Endothelial cell of umbilical vein (primary cell): ENCODE results near the gene MEF2D. TPM values are rescaled to one million over a fixed set of nuclear protein-coding genes. Genes with fewer than 3 reads are reported as not detected.

Source experiments
- BruUV-seq: library from RNA; stranded (reverse); fragments of 400-500 nt; replicated peaks from 2 replicates; lab custom pipeline; 2021; lab: Mats Ljungman, UMichigan
- CTCF ChIA-PET: fragments of 300-600, 350-600 bp; sonication (Branson Sonifier 250); formaldehyde crosslinking; loops from one replicate; lab custom pipeline; 2021; ENCODE audit warnings: antibody characterized with exemption, inconsistent platforms; lab: Charles Lee
- POLR2A ChIA-PET: fragments of 300-600, 350-600 bp; sonication (Branson Sonifier 250); formaldehyde crosslinking; loops from one replicate; lab custom pipeline; 2021; ENCODE audit warnings: antibody characterized with exemption, inconsistent platforms; lab: Charles Lee
- DNase-seq: peaks from one replicate; pipeline ENCODE4 v3.0.0-alpha.2; 2011; ENCODE audit warnings: low read depth, low spot score
- FAIRE-seq: peaks from 2 replicates; lab custom pipeline; 2011; peaks lifted over from hg19 to GRCh38; lab: Jason Lieb, UNC
- H2AFZ ChIP-seq: 2 replicates; pipeline ENCODE4 v1.6.0; 2012; ENCODE audit warnings: low read depth, low read length, control low read depth, inconsistent platforms
- H3K27ac ChIP-seq: 2 replicates; pipeline ENCODE4 v1.5.1; 2011; ENCODE audit warnings: low read depth, mild to moderate bottlenecking, control low read depth, low read length, moderate library complexity; ENCODE audit not compliant: insufficient read depth
- H3K27me3 ChIP-seq, 2 experiments: 2 replicates each; pipeline versions ENCODE4 v1.6.0 to v1.6.1; 2011; ENCODE audit warnings: low read length in 2 of 2, mixed read lengths in 1 of 2; ENCODE audit not compliant: control insufficient read depth in 2 of 2, insufficient read depth in 2 of 2
- H3K36me3 ChIP-seq, 2 experiments: 2 replicates in 1 of 2; 3 replicates in 1 of 2; pipeline ENCODE4 v1.5.1; 2011; ENCODE audit warnings: low read length in 2 of 2, mild to moderate bottlenecking in 1 of 2, moderate library complexity in 1 of 2; ENCODE audit not compliant: control insufficient read depth in 2 of 2, insufficient read depth in 2 of 2; ENCODE audit errors: extremely low read depth in 1 of 2
- H3K4me1 ChIP-seq: 3 replicates; pipeline ENCODE4 v1.5.1; 2011; ENCODE audit warnings: mild to moderate bottlenecking, low read length; ENCODE audit not compliant: control insufficient read depth, insufficient read depth; ENCODE audit errors: extremely low read depth
- H3K4me2 ChIP-seq: 2 replicates; pipeline ENCODE4 v1.6.1; 2011; ENCODE audit warnings: low read length, control low read depth, mixed read lengths; ENCODE audit not compliant: insufficient read depth
- H3K4me3 ChIP-seq, 3 experiments: fragments of 200-600 bp in 1 of 3; sonication (generic), shearing (Covaris generic) in 1 of 3; replicated peaks in 1 of 3; 2 replicates each; pipeline ENCODE4 v1.5.1; 2011 to 2016; ENCODE audit warnings: control low read depth in 3 of 3, low read length in 3 of 3, mild to moderate bottlenecking in 2 of 3, inconsistent platforms in 1 of 3, low read depth in 1 of 3, moderate library complexity in 1 of 3; ENCODE audit not compliant: insufficient read depth in 1 of 3
- H3K79me2 ChIP-seq: 2 replicates; pipeline ENCODE4 v1.6.0; 2012; ENCODE audit warnings: low read length, inconsistent platforms; ENCODE audit not compliant: control insufficient read depth, insufficient read depth
- H3K9ac ChIP-seq: replicated peaks from 2 replicates; pipeline ENCODE3; 2011; ENCODE audit warnings: low read length, control low read depth; ENCODE audit not compliant: insufficient read depth; ENCODE audit errors: extremely low read depth
- H3K9me1 ChIP-seq: replicated peaks from 3 replicates; pipeline ENCODE4 v1.6.0; 2011; ENCODE audit warnings: mild to moderate bottlenecking, low read length; ENCODE audit not compliant: control insufficient read depth, insufficient read depth; ENCODE audit errors: extremely low read depth
- H3K9me3 ChIP-seq: replicated peaks from 2 replicates; pipeline ENCODE4 v1.5.1; 2012; ENCODE audit warnings: low read length, inconsistent platforms; ENCODE audit not compliant: control insufficient read depth, insufficient read depth
- H4K20me1 ChIP-seq: replicated peaks from 2 replicates; pipeline ENCODE3; 2011; ENCODE audit warnings: mild to moderate bottlenecking, low read length; ENCODE audit not compliant: control insufficient read depth, insufficient read depth; ENCODE audit errors: extremely low read depth
- EZH2 ChIP-seq: IDR thresholded peaks from 2 replicates; pipeline ENCODE4 v1.6.1; 2012; ENCODE audit warnings: borderline replicate concordance, low read depth, mild to moderate bottlenecking, moderate library complexity, low read length, inconsistent platforms; ENCODE audit not compliant: severe bottlenecking
- FOS ChIP-seq: IDR thresholded peaks from 2 replicates; pipeline ENCODE4 v1.6.1; 2011; ENCODE audit warnings: mild to moderate bottlenecking, low read length, moderate library complexity, borderline replicate concordance; ENCODE audit not compliant: insufficient read depth
- GATA2 ChIP-seq: IDR thresholded peaks from 2 replicates; pipeline ENCODE4 v1.7.0; 2011; ENCODE audit warnings: low read depth, mild to moderate bottlenecking, moderate library complexity, mixed read lengths, low read length; ENCODE audit not compliant: insufficient read length, insufficient read depth
- JUN ChIP-seq: IDR thresholded peaks from 2 replicates; pipeline ENCODE4 v1.6.1; 2011; ENCODE audit warnings: borderline replicate concordance, low read depth; ENCODE audit not compliant: insufficient read length, insufficient read depth
- MYC ChIP-seq: IDR thresholded peaks from one replicate; pipeline ENCODE4 v1.6.1; 2011; ENCODE audit warnings: mild to moderate bottlenecking, low read depth, low read length
- POLR2A ChIP-seq: IDR thresholded peaks from 2 replicates; pipeline ENCODE4 v1.6.1; 2012; ENCODE audit warnings: low read depth, mild to moderate bottlenecking, control low read depth, low read length
- POLR2AphosphoS5 ChIP-seq: IDR thresholded peaks from 2 replicates; pipeline ENCODE4 v1.6.1; 2012; ENCODE audit warnings: low read depth, mild to moderate bottlenecking, control low read depth, low read length, moderate library complexity; ENCODE audit not compliant: insufficient read depth
- dilution Hi-C: fragments of 300-500 bp; cut with MboI; formaldehyde crosslinking; loops from one replicate; pipeline ENCODE4 v1.15.0; 2019; ENCODE audit warnings: low sequenced_read_pairs; ENCODE audit not compliant: extremely low pct_ligation_motif_present
- intact Hi-C: fragments of 100-400 bp; cut with micrococcal nuclease; formaldehyde crosslinking; loops from one replicate; pipeline ENCODE4 v1.10.0; 2022
- polyA plus RNA-seq, 4 experiments: library from polyadenylated mRNA; depleted of rRNA in 3 of 4; stranded (reverse) in 3 of 4; unstranded in 1 of 4; fragments of >200 nt; gene quantifications; 2 replicates each; pipeline versions ENCODE4 v1.2.1 to v1.2.3, GENCODE V29; 2011 to 2012; ENCODE audit warnings: missing spikeins in 1 of 4
- total RNA-seq: library from RNA; stranded (reverse); gene quantifications from 2 replicates; pipeline ENCODE4 v1.2.3, GENCODE V29; 2021
- TF ChIP-seq, protein P1 (sequence below), 2 donors: IDR thresholded peaks; 1 replicate in 1 of 2; 2 replicates in 1 of 2; pipeline ENCODE4 v1.5.1; 2011; ENCODE audit warnings: low read length in 2 of 2, mild to moderate bottlenecking in 2 of 2, moderate library complexity in 2 of 2, control low read depth in 1 of 2, inconsistent platforms in 1 of 2, low read depth in 1 of 2; ENCODE audit not compliant: insufficient read depth in 1 of 2; ENCODE audit errors: extremely low read depth in 1 of 2
- TF ChIP-seq, protein P2 (sequence below): IDR thresholded peaks from 2 replicates; pipeline ENCODE4 v1.6.1; 2011; ENCODE audit not compliant: insufficient read depth, insufficient read length

The MEF2D gene
- total and polyA plus RNA-seq, 2 donors (not counting 3 experiments of a cell fraction or from before 2014, with no cell fraction given), result 45.4 to 52.2 TPM

DNA sequence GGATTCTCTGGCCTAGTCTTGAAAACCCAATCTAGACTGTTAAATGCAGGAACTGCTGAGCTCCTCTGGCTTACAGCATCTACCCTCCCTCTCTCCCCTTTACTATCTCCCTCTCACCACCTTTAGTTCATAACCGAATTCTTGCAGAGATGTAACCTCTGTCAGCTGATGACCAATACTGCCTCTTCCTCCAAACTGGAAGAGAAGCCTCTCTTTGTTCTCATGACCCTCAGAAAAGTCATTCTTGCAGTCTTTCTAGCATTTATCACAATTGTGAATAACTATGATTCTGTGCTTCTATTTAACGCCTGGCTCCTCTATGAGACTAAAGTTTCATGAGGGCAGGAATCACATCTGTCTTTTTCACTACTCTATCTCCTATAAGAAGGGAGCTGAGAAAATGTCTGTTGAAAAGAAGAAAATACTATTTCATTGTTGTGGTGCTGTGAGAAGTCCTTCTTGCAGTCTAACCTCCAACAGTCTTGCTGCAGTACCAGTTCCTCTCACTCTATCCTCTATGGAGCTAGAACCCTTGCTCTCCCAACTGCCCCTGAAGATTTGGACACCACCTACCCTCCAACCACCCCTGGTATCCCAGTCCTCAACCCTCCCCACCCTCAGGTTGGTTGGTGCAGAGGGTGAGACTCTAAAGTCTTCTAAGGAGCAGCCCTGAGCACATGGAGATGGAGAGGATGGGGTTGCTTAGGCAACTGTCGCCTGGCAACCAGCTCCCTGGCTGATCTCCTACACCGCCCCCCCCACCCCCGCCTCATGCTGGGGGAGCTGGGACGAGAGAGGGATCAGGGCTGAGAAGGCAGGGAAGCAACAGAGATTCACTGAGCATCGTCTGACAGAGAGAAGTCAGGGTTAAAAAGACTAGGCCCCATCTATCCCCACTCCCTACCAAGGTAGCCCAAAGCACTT is 13.9 kb downstream of the MEF2D start:
- Histone ChIP-seq H3K4me3 (no peak overlapping the region), H3K27ac (no peak overlapping the region), H4K20me1 (peaks cover 3% of the 10 kb centered on the region), H3K9ac (no peak overlapping the region), H2AFZ (no peak overlapping the region), H3K36me3 (peaks cover 0 to 12% of the 10 kb centered on the region in 2 experiments), H3K4me1 (peaks cover 19% of the 10 kb centered on the region), H3K4me2 (no peak overlapping the region), H3K79me2 (peaks cover 77% of the 10 kb centered on the region), H3K9me3 (no peaks in the 10 kb centered on the region), H3K27me3 (no peaks in the 10 kb centered on the region), H3K9me1 (no peaks in the 10 kb centered on the region)
- TF ChIP-seq, protein P1, sequence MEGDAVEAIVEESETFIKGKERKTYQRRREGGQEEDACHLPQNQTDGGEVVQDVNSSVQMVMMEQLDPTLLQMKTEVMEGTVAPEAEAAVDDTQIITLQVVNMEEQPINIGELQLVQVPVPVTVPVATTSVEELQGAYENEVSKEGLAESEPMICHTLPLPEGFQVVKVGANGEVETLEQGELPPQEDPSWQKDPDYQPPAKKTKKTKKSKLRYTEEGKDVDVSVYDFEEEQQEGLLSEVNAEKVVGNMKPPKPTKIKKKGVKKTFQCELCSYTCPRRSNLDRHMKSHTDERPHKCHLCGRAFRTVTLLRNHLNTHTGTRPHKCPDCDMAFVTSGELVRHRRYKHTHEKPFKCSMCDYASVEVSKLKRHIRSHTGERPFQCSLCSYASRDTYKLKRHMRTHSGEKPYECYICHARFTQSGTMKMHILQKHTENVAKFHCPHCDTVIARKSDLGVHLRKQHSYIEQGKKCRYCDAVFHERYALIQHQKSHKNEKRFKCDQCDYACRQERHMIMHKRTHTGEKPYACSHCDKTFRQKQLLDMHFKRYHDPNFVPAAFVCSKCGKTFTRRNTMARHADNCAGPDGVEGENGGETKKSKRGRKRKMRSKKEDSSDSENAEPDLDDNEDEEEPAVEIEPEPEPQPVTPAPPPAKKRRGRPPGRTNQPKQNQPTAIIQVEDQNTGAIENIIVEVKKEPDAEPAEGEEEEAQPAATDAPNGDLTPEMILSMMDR (IDR thresholded peaks at IDR 0.05; ENCODE audit: extremely low read depth in 1 of 2, insufficient read depth in 1 of 2, low read depth in 1 of 2, low read length in 2 of 2), result no peak
- TF ChIP-seq GATA2 (no peak), POLR2AphosphoS5 (no peak), POLR2A (no peak), MYC (no peak), FOS (no peak), EZH2 (no peak), JUN (no peak)
- TF ChIP-seq, protein P2, sequence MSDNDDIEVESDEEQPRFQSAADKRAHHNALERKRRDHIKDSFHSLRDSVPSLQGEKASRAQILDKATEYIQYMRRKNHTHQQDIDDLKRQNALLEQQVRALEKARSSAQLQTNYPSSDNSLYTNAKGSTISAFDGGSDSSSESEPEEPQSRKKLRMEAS, result no peak
- BruUV-seq, result no TSS peak
- FAIRE-seq, result no peak
- dilution Hi-C loops (no loop called here), intact Hi-C loops (no loop called here)
- CTCF ChIA-PET, result interaction anchor here (2.7 kb wide), 1 partner anchor 14 kb away, joined by 16 read pairs; the partner anchor contains the start of gene MEF2D
- no peak for DNase-seq
- POLR2A ChIA-PET, result no interaction called here
